SKM-1 (cell line): ENCODE results near the gene TMEM132D.

ENCODE experiments used
- DNase-seq: peaks from one replicate; lab custom pipeline; 2025; ENCODE audit not compliant: unreplicated experiment; lab: John Stamatoyannopoulos, UW

The TMEM132D gene

GRCh38 chr12:129279771-129280170 lies 624.1 kb downstream of the TMEM132D start:
- no peak for DNase-seq

- DNase-seq, result no peak
Measured at GRCh38 chr12:129276361-129277060, 627.3 kb downstream of the TMEM132D start.

- DNase-seq, result no peak
Measured at GRCh38 chr12:129269756-129270495, 633.9 kb downstream of the TMEM132D start.

GRCh38 chr12:129258781-129259318 lies 645.0 kb downstream of the TMEM132D start:
- no peak for DNase-seq

- no peak for DNase-seq
Measured at GRCh38 chr12:129257524-129257923, 646.3 kb downstream of the TMEM132D start.

GRCh38 chr12:129246630-129247029 lies 657.2 kb downstream of the TMEM132D start:
- no peak for DNase-seq

GRCh38 chr12:129245769-129246168 lies 658.1 kb downstream of the TMEM132D start:
- no peak for DNase-seq

- DNase-seq, result no peak
Measured at GRCh38 chr12:129241852-129242251, 662.0 kb downstream of the TMEM132D start.

GRCh38 chr12:129237881-129238280 lies 665.9 kb downstream of the TMEM132D start:
- DNase-seq, result no peak

GRCh38 chr12:129234209-129234608 lies 669.6 kb downstream of the TMEM132D start:
- no peak for DNase-seq

GRCh38 chr12:129231491-129231890 lies 672.3 kb downstream of the TMEM132D start:
- DNase-seq, result no peak

GRCh38 chr12:129230995-129231394 lies 672.8 kb downstream of the TMEM132D start:
- no peak for DNase-seq

GRCh38 chr12:129226851-129227250 lies 677.0 kb downstream of the TMEM132D start:
- DNase-seq, result no peak

GRCh38 chr12:129226005-129226404 lies 677.8 kb downstream of the TMEM132D start:
- DNase-seq, result no peak

- no peak for DNase-seq
Measured at GRCh38 chr12:129215556-129215955, 688.3 kb downstream of the TMEM132D start.

- DNase-seq, result no peak
Measured at GRCh38 chr12:129213551-129213950, 690.3 kb downstream of the TMEM132D start.

GRCh38 chr12:129211862-129212630 lies 691.8 kb downstream of the TMEM132D start:
- DNase-seq, result no peak

- DNase-seq, result no peak
Measured at GRCh38 chr12:129208566-129208965, 695.3 kb downstream of the TMEM132D start.

- DNase-seq, result no peak
Measured at GRCh38 chr12:129207084-129207483, 696.7 kb downstream of the TMEM132D start.

GRCh38 chr12:129203456-129203855 lies 700.4 kb downstream of the TMEM132D start:
- DNase-seq, result no peak

- no peak for DNase-seq
Measured at GRCh38 chr12:129202109-129202814, 701.6 kb downstream of the TMEM132D start.
